Eye (tissue), 1 donor: Measurements from ENCODE around the gene CPA1.

ENCODE experiments used
- DNase-seq: peaks from one replicate; pipeline ENCODE4 v3.0.0-alpha.2; 2015

Gene CPA1

GRCh38 chr7:130379921-130380860 is at the start of gene CPA1:
TSS of gene CPA1 (plus strand) at chr7:130380494. CDS start at chr7:130380521, 27 bp downstream.
- peak; percentile 54 for DNase-seq

GRCh38 chr7:130332259-130333053 is 47.8 kb upstream of the CPA1 start:
- DNase-seq: no peak

GRCh38 chr7:130333832-130334231 is 46.5 kb upstream of the CPA1 start:
- DNase-seq: no peak

- no peak for DNase-seq
These were observed 46.0 kb upstream of the CPA1 start for GRCh38 chr7:130334274-130334673.

- DNase-seq: no peak
These were observed 42.8 kb upstream of the CPA1 start for GRCh38 chr7:130337410-130337971.

- DNase-seq: no peak
These were observed 42.1 kb upstream of the CPA1 start for GRCh38 chr7:130338233-130338632.

GRCh38 chr7:130341882-130342281 is 38.4 kb upstream of the CPA1 start:
- DNase-seq: no peak

GRCh38 chr7:130342701-130343380 is 37.5 kb upstream of the CPA1 start:
- DNase-seq: no peak

- peak; percentile 52 for DNase-seq
These were observed 35.9 kb upstream of the CPA1 start, which contains the start of gene CPA5 for GRCh38 chr7:130344271-130344866. TSS of gene CPA5 (plus strand) at chr7:130344816. CDS start at chr7:130346486, 1,670 bp downstream.

- peak; percentile 97 for DNase-seq
These were observed 35.2 kb upstream of the CPA1 start for GRCh38 chr7:130345136-130345535.

GRCh38 chr7:130345725-130346124 is 34.6 kb upstream of the CPA1 start:
- DNase-seq: no peak

GRCh38 chr7:130346177-130346905 is 34.0 kb upstream of the CPA1 start:
- DNase-seq: peak; percentile 30

- no peak for DNase-seq
These were observed 33.4 kb upstream of the CPA1 start for GRCh38 chr7:130346941-130347340.

GRCh38 chr7:130349911-130350782 is 30.1 kb upstream of the CPA1 start:
- peak; percentile 64 for DNase-seq

GRCh38 chr7:130350945-130351790 is 29.1 kb upstream of the CPA1 start:
- DNase-seq: peak; percentile 85

GRCh38 chr7:130351791-130352090 is 28.6 kb upstream of the CPA1 start:
- DNase-seq: peak; percentile 87

GRCh38 chr7:130352194-130353074 is 27.9 kb upstream of the CPA1 start:
- no peak for DNase-seq

- DNase-seq: no peak
These were observed 27.1 kb upstream of the CPA1 start for GRCh38 chr7:130353196-130353595.
